Measurements from ENCODE around the gene FBF1. TPM values are rescaled to one million over a fixed set of nuclear protein-coding genes. Genes with fewer than 3 reads are reported as not detected.
A peak's percentile ranks its signal among the peaks of the same experiment; 100 is the strongest.

Gene FBF1
- total RNA-seq (8.1 TPM), polyA plus RNA-seq (ENCODE audit: insufficient read depth in 1 of 8, insufficient read length in 8 of 8, low replicate concordance in 1 of 8) (1 to 10 TPM; 5.1 to 9.1 (median 7.0) TPM)
- long read RNA-seq, donor 1, result 0 reads
- long read RNA-seq, donor 2, result 0 reads
- long read RNA-seq, donor 3, result 0 reads
- long read RNA-seq, donor 4, result 0 reads
- long read RNA-seq, donor 5, result 0 reads
- long read RNA-seq, donor 6, partial matches to known transcripts, result 0 of 1 reads
- long read RNA-seq, donor 6, other reads (novel, unspliced or antisense), result 0 of 1 reads
- long read RNA-seq, donor 7, result 0 reads
- long read RNA-seq, donor 8, partial matches to known transcripts, result 0 of 1 reads
- long read RNA-seq, donor 8, other reads (novel, unspliced or antisense), result 0 of 1 reads
- long read RNA-seq, donor 9, result 0 reads
- long read RNA-seq, donor 10, result 0 reads
- long read RNA-seq, donor 11, result 0 reads

- Histone ChIP-seq H3K9me3 (replicated peaks; ENCODE audit: control insufficient read depth, low read depth, low read length) (no peaks in the 10 kb centered on the region), H3K27me3 (ENCODE audit: control insufficient read depth, insufficient read depth, low read length) (no peaks in the 10 kb centered on the region), H3K4me3 (ENCODE audit: low read length) (peak within 1 kb of the TSS; percentile 80), H3K27ac (ENCODE audit: low read length) (peak within 1 kb of the TSS; percentile 1), H3K4me1 (ENCODE audit: control insufficient read depth, insufficient read depth, low read length) (peaks cover 10% of the 10 kb centered on the region), H3K36me3 (ENCODE audit: control insufficient read depth, insufficient read depth, low read length) (peaks cover 10% of the 10 kb centered on the region)
- under 1% methylated on average over 56 of the region's 63 CpGs for WGBS (ENCODE audit: insufficient coverage)
- DNase-seq, result peak; percentile 96
Observed at GRCh38 chr17:75940727-75941441, at the start of gene FBF1. Gene FBF1, minus strand, starts transcription at chr17:75941042. Its CDS starts 2,893 bp downstream, at chr17:75938149.

- WGBS (ENCODE audit: insufficient coverage), result 65% methylated on average over 2 of the region's 4 CpGs
Observed at GRCh38 chr17:75987041-75987440, 46.2 kb upstream of the FBF1 start.

DNA sequence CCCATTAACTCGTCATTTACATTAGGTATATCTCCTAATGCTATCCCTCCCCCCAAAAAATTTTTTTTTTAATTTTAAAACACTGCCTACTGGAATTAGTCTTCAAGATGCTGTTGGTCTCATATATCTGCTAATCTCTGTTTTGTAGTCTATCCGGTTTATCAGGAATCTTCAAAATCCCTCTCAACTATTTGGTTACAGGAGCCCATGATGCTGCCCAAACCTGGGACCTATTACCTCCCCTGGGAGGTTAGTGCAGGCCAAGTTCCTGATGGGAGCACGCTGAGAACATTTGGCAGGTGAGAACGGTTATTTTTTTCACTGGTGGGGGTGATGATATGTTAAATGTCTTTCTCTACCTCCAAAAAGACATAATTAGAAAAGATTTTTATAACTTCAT, 45.1 kb upstream of the FBF1 start:
- no peaks in the 10 kb centered on the region for H3K27me3 ChIP-seq (ENCODE audit: control insufficient read depth, insufficient read depth, low read length)
- WGBS (ENCODE audit: insufficient coverage), result no CpG with 5 or more reads among the region's 4 CpGs
- no peaks in the 10 kb centered on the region for H3K9me3 ChIP-seq (replicated peaks; ENCODE audit: control insufficient read depth, low read depth, low read length)
- H3K4me1 ChIP-seq (ENCODE audit: control insufficient read depth, insufficient read depth, low read length), result no peaks in the 10 kb centered on the region
- no peak overlapping the region for H3K27ac ChIP-seq (ENCODE audit: low read length)
- no peak overlapping the region for H3K4me3 ChIP-seq (ENCODE audit: low read length)
- no peak for DNase-seq
- H3K36me3 ChIP-seq (ENCODE audit: control insufficient read depth, insufficient read depth, low read length), result peaks cover 14% of the 10 kb centered on the region

More at GRCh38 chr17:75987041-75987440, 46.2 kb upstream of the FBF1 start:
- Histone ChIP-seq H3K36me3 (ENCODE audit: control insufficient read depth, insufficient read depth, low read length) (peaks cover 20% of the 10 kb centered on the region), H3K4me3 (ENCODE audit: low read length) (no peak overlapping the region), H3K4me1 (ENCODE audit: control insufficient read depth, insufficient read depth, low read length) (no peaks in the 10 kb centered on the region), H3K9me3 (replicated peaks; ENCODE audit: control insufficient read depth, low read depth, low read length) (no peaks in the 10 kb centered on the region), H3K27ac (ENCODE audit: low read length) (no peak overlapping the region), H3K27me3 (ENCODE audit: control insufficient read depth, insufficient read depth, low read length) (no peaks in the 10 kb centered on the region)
- no peak for DNase-seq

DNA sequence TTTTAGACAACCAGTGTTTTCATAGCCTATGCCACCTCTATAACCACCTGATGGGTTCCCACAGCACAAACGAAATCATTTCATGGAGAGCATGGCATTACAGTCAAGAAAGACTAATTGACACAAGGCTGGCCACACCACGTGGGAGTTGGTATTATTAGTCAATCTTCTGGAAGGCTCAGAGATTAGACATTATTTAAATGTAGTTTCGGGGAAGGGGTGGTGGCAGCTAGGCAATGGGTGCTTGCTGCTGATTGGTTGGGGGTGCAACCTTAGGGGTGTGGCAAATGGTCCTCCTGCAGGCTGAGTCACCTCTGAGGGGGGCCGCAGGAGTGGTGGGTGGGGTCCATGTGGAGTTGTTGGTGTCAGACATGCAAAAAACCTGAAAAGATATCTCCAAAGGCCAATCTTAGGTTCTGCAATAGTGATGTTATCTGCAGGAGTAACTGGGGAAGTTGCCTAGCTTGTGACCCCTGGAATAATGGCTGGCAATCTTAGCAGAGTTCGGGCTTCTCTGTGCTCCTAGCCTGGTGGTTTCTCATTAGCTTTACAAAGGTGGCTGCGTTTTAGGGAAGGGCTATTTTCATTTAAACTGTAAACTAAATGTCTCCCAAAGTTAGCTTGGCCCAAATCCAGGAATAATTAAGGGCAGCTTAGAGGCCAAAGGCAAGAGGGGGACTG, 42.8 kb upstream of the FBF1 start:
- Histone ChIP-seq H3K9me3 (replicated peaks; ENCODE audit: control insufficient read depth, low read depth, low read length) (no peaks in the 10 kb centered on the region), H3K27me3 (ENCODE audit: control insufficient read depth, insufficient read depth, low read length) (no peaks in the 10 kb centered on the region), H3K27ac (ENCODE audit: low read length) (no peak overlapping the region), H3K4me3 (ENCODE audit: low read length) (no peak overlapping the region), H3K36me3 (ENCODE audit: control insufficient read depth, insufficient read depth, low read length) (peaks cover 14% of the 10 kb centered on the region), H3K4me1 (ENCODE audit: control insufficient read depth, insufficient read depth, low read length) (peaks cover 7% of the 10 kb centered on the region)
- no peak for DNase-seq
- WGBS (ENCODE audit: insufficient coverage), result 69% methylated on average over 2 of the region's 6 CpGs

- Histone ChIP-seq H3K9me3 (replicated peaks; ENCODE audit: control insufficient read depth, low read depth, low read length) (no peaks in the 10 kb centered on the region), H3K36me3 (ENCODE audit: control insufficient read depth, insufficient read depth, low read length) (peaks cover 10% of the 10 kb centered on the region), H3K27me3 (ENCODE audit: control insufficient read depth, insufficient read depth, low read length) (no peaks in the 10 kb centered on the region), H3K27ac (ENCODE audit: low read length) (peak overlapping the region; percentile 53), H3K4me3 (ENCODE audit: low read length) (no peak overlapping the region), H3K4me1 (ENCODE audit: control insufficient read depth, insufficient read depth, low read length) (peaks cover 12% of the 10 kb centered on the region)
- DNase-seq, result no peak
- WGBS (ENCODE audit: insufficient coverage), result 100% methylated on average over 1 of the region's 7 CpGs
Observed at GRCh38 chr17:75981019-75981615, 40.3 kb upstream of the FBF1 start.

GRCh38 chr17:75980188-75981018, 39.6 kb upstream of the FBF1 start:
- H3K27me3 ChIP-seq (ENCODE audit: control insufficient read depth, insufficient read depth, low read length), result no peaks in the 10 kb centered on the region
- H3K4me3 ChIP-seq (ENCODE audit: low read length), result peak overlapping the region; percentile 91
- peak overlapping the region; percentile 100 for H3K27ac ChIP-seq (ENCODE audit: low read length)
- DNase-seq, result peak; percentile 19
- WGBS (ENCODE audit: insufficient coverage), result 85% methylated on average over 4 of the region's 18 CpGs
- H3K4me1 ChIP-seq (ENCODE audit: control insufficient read depth, insufficient read depth, low read length), result peaks cover 12% of the 10 kb centered on the region
- H3K9me3 ChIP-seq (replicated peaks; ENCODE audit: control insufficient read depth, low read depth, low read length), result no peaks in the 10 kb centered on the region
- peaks cover 8% of the 10 kb centered on the region for H3K36me3 ChIP-seq (ENCODE audit: control insufficient read depth, insufficient read depth, low read length)

DNA sequence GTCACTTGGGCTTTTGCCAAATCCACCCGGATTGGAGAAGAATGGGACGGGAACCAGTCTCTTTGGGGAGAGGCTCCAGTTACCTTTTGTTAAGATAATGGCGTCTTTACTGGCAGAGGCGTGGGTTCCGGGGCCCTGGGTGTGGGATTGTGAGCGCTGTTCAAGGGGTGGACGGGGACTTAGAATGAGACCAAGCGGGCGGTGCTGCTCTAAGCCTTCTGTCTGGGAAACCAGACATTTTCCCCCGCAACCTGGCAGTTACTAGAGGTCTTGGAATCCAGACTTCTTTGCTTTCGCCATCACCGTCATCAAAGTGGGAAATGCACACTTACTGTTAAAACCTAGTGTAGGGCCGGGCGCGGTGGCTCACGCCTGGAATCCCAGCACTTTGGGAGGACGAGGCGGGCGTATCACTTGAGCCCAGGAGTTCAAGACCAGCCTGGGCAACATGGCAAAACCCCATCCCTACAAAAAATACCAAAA, 38.9 kb upstream of the FBF1 start:
- Histone ChIP-seq H3K9me3 (replicated peaks; ENCODE audit: control insufficient read depth, low read depth, low read length) (no peaks in the 10 kb centered on the region), H3K4me1 (ENCODE audit: control insufficient read depth, insufficient read depth, low read length) (peaks cover 12% of the 10 kb centered on the region), H3K27me3 (ENCODE audit: control insufficient read depth, insufficient read depth, low read length) (no peaks in the 10 kb centered on the region), H3K27ac (ENCODE audit: low read length) (peak overlapping the region; percentile 100), H3K4me3 (ENCODE audit: low read length) (peak overlapping the region; percentile 91), H3K36me3 (ENCODE audit: control insufficient read depth, insufficient read depth, low read length) (peaks cover 6% of the 10 kb centered on the region)
- DNase-seq, result no peak
- WGBS (ENCODE audit: insufficient coverage), result 0% methylated on average over 8 of the region's 19 CpGs

DNA sequence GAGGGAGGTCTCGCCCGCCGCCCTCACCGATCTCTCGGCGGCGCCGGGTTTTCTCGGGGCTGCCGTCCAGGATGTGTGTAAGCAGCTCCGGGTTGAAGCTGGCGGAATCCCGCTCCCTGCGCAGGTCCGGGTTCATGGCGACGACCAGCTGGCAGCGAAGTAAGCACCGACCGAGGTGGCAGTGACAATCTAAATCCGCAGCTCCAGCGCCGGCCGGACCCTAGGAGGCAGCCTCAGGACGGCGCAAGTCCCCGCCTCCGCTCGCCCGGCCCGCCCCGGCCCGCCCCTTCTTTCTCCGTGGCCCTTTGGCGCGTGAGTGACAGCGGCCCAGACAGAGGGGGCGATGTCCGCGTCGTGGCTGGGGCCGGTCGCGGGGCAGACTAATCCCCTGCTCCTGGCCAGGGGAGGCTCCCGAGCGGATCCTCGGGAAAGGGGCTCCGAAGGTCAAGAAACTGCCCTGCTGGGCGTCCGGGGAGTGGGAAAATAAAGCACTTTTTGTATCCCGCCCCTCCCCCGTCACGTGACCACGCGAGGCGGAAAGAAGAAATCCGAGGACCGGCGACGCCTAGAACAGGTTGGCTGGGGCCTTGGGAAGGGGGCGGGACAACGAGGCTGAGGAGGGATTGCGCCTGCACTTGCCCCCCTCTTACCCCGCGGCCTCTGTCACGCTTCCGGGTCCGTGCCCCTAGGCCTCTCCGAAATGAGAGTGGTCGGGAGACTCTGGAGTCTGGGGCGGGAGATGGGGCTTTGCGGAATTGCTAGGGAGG, 38.3 kb upstream of the FBF1 start, which contains the start of the genes ACOX1 and TEN1:
Gene ACOX1 (minus strand): TSS at position 229 of the 767 bp plus-strand sequence. CDS start 93 bp downstream, at position 136.
Gene TEN1 (plus strand): TSS at position 303 of the 767 bp plus-strand sequence. CDS start 6,953 bp downstream, outside the sequence.
- Histone ChIP-seq H3K4me1 (ENCODE audit: control insufficient read depth, insufficient read depth, low read length) (peaks cover 12% of the 10 kb centered on the region), H3K9me3 (replicated peaks; ENCODE audit: control insufficient read depth, low read depth, low read length) (no peaks in the 10 kb centered on the region), H3K27ac (ENCODE audit: low read length) (peak within 1 kb of the TSS; percentile 100), H3K36me3 (ENCODE audit: control insufficient read depth, insufficient read depth, low read length) (peaks cover 3% of the 10 kb centered on the region), H3K4me3 (ENCODE audit: low read length) (peak within 1 kb of the TSS; percentile 91), H3K27me3 (ENCODE audit: control insufficient read depth, insufficient read depth, low read length) (no peaks in the 10 kb centered on the region)
- under 1% methylated on average over 56 of the region's 72 CpGs for WGBS (ENCODE audit: insufficient coverage)
- DNase-seq, result peak; percentile 99
